HepG2 (cell line): Measurements from ENCODE around the gene LGALS1. TPM values are rescaled to one million over a fixed set of nuclear protein-coding genes. Genes with fewer than 3 reads are reported as not detected.

ENCODE experiments used
- GFI1 ChIP-seq: sonication (generic); formaldehyde crosslinking; IDR thresholded peaks from 2 replicates; pipeline ENCODE4 v1.5.0; 2020; ENCODE audit warnings: missing genetic modification reagents, mild to moderate bottlenecking, borderline replicate concordance
- HOXA7 ChIP-seq: sonication (generic); formaldehyde crosslinking; IDR thresholded peaks from 2 replicates; pipeline ENCODE4 v1.8.1; 2022; ENCODE audit warnings: mild to moderate bottlenecking, missing genetic modification reagents, moderate library complexity
- JDP2 ChIP-seq: sonication (generic); formaldehyde crosslinking; IDR thresholded peaks from 2 replicates; pipeline ENCODE4 v1.8.1; 2022; ENCODE audit warnings: missing genetic modification reagents, borderline replicate concordance
- JUND ChIP-seq: sonication (generic); formaldehyde crosslinking; IDR thresholded peaks from 2 replicates; pipeline ENCODE4 v1.8.0; 2022; ENCODE audit warnings: mild to moderate bottlenecking, missing genetic modification reagents
- KDM5B ChIP-seq: sonication (generic); formaldehyde crosslinking; IDR thresholded peaks from 2 replicates; pipeline ENCODE4 v1.4.0; 2020; ENCODE audit warnings: missing genetic modification reagents, mild to moderate bottlenecking, borderline replicate concordance
- KDM6A ChIP-seq: IDR thresholded peaks from 2 replicates; pipeline ENCODE4 v1.6.1; 2016; ENCODE audit warnings: low read depth
- MED8 ChIP-seq: sonication (generic); formaldehyde crosslinking; IDR thresholded peaks from 2 replicates; pipeline ENCODE4 v1.8.1; 2023; ENCODE audit warnings: mild to moderate bottlenecking, missing genetic modification reagents; ENCODE audit not compliant: insufficient replicate concordance
- NFE2L1 ChIP-seq: sonication (generic); formaldehyde crosslinking; IDR thresholded peaks from 2 replicates; pipeline ENCODE4 v1.4.0; 2020; ENCODE audit warnings: missing genetic modification reagents, mild to moderate bottlenecking, borderline replicate concordance
- TCF7 ChIP-seq: sonication (generic); IDR thresholded peaks from 2 replicates; pipeline ENCODE4 v1.6.1; 2016; ENCODE audit warnings: antibody characterized with exemption, low read depth
- THAP11 ChIP-seq: IDR thresholded peaks from 2 replicates; pipeline ENCODE4 v1.6.1; 2016; ENCODE audit warnings: missing biosample characterization, missing genetic modification reagents
- ZFX ChIP-seq: sonication (generic); formaldehyde crosslinking; IDR thresholded peaks from 2 replicates; pipeline ENCODE4 v1.4.0; 2020; ENCODE audit warnings: mild to moderate bottlenecking, low read depth, missing genetic modification reagents, moderate library complexity
- ZMAT3 ChIP-seq: sonication (generic); formaldehyde crosslinking; conservative IDR thresholded peaks from 2 replicates; pipeline ENCODE4 v1.7.0; 2021; ENCODE audit warnings: missing genetic modification reagents
- ZNF264 ChIP-seq: sonication (generic); formaldehyde crosslinking; IDR thresholded peaks from 2 replicates; pipeline ENCODE4 v1.4.0; 2020; ENCODE audit warnings: missing genetic modification reagents
- ZNF556 ChIP-seq: sonication (generic); formaldehyde crosslinking; IDR thresholded peaks from 2 replicates; pipeline ENCODE4 v1.4.0; 2020; ENCODE audit warnings: mild to moderate bottlenecking, missing genetic modification reagents, borderline replicate concordance
- ZNF569 ChIP-seq: sonication (generic); formaldehyde crosslinking; IDR thresholded peaks from 2 replicates; pipeline ENCODE4 v1.5.0; 2020; ENCODE audit warnings: mild to moderate bottlenecking, missing genetic modification reagents, moderate library complexity, borderline replicate concordance
- ZNF672 ChIP-seq: sonication (generic); formaldehyde crosslinking; IDR thresholded peaks from 2 replicates; pipeline ENCODE4 v1.8.1; 2022; ENCODE audit warnings: missing genetic modification reagents
- ZNF781 ChIP-seq: sonication (generic); formaldehyde crosslinking; IDR thresholded peaks from 2 replicates; pipeline ENCODE4 v1.5.1; 2020; ENCODE audit warnings: borderline replicate concordance, mild to moderate bottlenecking, missing genetic modification reagents; ENCODE audit errors: not compliant biosample characterization
- ZSCAN22 ChIP-seq: sonication (generic); formaldehyde crosslinking; IDR thresholded peaks from 2 replicates; pipeline ENCODE4 v1.4.0; 2020; ENCODE audit warnings: mild to moderate bottlenecking, missing genetic modification reagents
- polyA plus RNA-seq, 8 experiments: library from polyadenylated mRNA; depleted of rRNA in 3 of 8; stranded (reverse) in 7 of 8; unstranded in 1 of 8; fragments of >200 nt; fragmentation: Illumina TruSeq in 4 of 8; extraction: Trizol in 4 of 8; gene quantifications; 2 replicates each; pipeline versions ENCODE4 v1.2.1 to v1.2.3, GENCODE V29; 2011 to 2016; ENCODE audit warnings: low read depth in 4 of 8, missing spikeins in 1 of 8, mixed read lengths in 1 of 8; ENCODE audit not compliant: insufficient read depth in 1 of 8
- total RNA-seq, 5 experiments: library from RNA; depleted of rRNA; stranded (reverse); fragments of >200 nt; fragmentation: Illumina TruSeq; extraction: Trizol; gene quantifications; 2 replicates each; pipeline ENCODE4 v1.2.3, GENCODE V29; 2016; ENCODE audit warnings: low read depth in 1 of 5
- TF ChIP-seq, protein P1 (sequence below): sonication (generic); formaldehyde crosslinking; IDR thresholded peaks from 2 replicates; pipeline ENCODE4 v1.8.1; 2022; ENCODE audit warnings: low read depth, mild to moderate bottlenecking, missing genetic modification reagents
- TF ChIP-seq, protein P2 (sequence below): sonication (generic); formaldehyde crosslinking; conservative IDR thresholded peaks from 2 replicates; pipeline ENCODE4 v1.4.0; 2020; ENCODE audit warnings: missing genetic modification reagents
- TF ChIP-seq, protein P3 (sequence below): sonication (generic); formaldehyde crosslinking; IDR thresholded peaks from 2 replicates; pipeline ENCODE4 v1.5.0; 2020; ENCODE audit warnings: mild to moderate bottlenecking, missing genetic modification reagents
- TF ChIP-seq, protein P4 (sequence below): sonication (generic); formaldehyde crosslinking; IDR thresholded peaks from 2 replicates; pipeline ENCODE4 v1.4.0; 2020; ENCODE audit warnings: mild to moderate bottlenecking, low read depth, missing genetic modification reagents

The LGALS1 gene
- total and polyA plus RNA-seq, 2 of the 13 experiments (the other 11 are each of a cell fraction or from before 2014, with no cell fraction given): 103 to 858 TPM

DNA sequence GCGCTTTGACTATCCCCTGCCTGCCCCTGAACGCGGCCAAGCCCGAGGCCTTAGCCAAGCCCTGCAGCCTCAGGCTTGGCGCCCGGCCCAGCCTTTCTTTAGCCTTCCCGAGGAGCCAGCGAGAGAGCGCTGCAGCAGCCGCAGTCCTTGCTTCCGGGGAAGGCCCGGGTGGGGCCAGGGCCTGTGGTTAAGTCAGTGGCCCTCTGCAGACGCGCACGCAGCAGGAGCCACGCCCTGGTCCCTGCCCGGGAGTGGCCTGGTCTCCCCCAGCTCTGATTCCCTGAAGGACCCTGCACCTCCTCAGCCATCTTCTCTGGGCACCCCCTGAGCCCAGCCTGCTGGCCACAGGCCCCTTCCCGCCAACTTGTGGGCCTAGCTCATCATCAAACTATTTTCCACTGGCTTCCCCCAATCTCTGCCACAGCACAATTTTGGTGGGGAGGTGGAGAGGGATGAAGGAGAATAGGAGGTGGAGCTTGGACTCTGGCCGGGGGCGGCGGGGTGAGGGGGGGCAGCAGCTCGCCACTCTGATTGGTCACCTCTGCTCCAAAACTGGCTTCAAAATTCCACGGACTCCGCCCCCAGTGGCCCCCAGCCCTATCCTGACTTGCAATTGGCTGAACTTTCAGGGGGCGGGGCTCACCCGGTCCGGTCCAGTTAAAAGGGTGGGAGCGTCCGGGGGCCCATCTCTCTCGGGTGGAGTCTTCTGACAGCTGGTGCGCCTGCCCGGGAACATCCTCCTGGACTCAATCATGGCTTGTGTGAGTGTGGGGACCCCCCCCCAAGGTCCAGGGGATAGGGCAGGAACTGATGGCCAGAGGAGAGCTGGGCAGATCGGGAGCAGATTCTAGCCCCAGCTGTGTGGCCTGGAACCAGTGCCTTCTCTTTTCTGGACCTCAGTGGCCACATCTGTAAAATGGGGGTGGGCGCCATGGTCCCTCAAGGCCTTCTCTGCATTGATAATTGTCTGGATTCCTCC lies at the start of gene LGALS1 (continued):
- TF ChIP-seq KDM6A (no peak), ZNF781 (CRISPR knock-in tag) (no peak), ZNF569 (CRISPR knock-in tag) (no peak), ZSCAN22 (no peak), MED8 (CRISPR knock-in tag) (no peak), NFE2L1 (CRISPR knock-in tag) (no peak), JDP2 (CRISPR knock-in tag) (no peak), ZFX (CRISPR knock-in tag) (peak; percentile 91), JUND (CRISPR knock-in tag) (no peak), ZNF672 (CRISPR knock-in tag) (no peak), ZMAT3 (CRISPR knock-in tag) (no peak), TCF7 (no peak), KDM5B (CRISPR knock-in tag) (peak; percentile 45; the same call in 1 of the 2 replicates), HOXA7 (CRISPR knock-in tag) (no peak), ZNF556 (0 out of 2 replicates have a peak, but pooled peaks have one; percentile 6), ZNF264 (no peak), GFI1 (CRISPR knock-in tag) (peak; percentile 54; the same call in 1 of the 2 replicates), THAP11 (CRISPR knock-in tag) (peak; percentile 26; the same call in 1 of the 2 replicates)
- TF ChIP-seq, protein P1, sequence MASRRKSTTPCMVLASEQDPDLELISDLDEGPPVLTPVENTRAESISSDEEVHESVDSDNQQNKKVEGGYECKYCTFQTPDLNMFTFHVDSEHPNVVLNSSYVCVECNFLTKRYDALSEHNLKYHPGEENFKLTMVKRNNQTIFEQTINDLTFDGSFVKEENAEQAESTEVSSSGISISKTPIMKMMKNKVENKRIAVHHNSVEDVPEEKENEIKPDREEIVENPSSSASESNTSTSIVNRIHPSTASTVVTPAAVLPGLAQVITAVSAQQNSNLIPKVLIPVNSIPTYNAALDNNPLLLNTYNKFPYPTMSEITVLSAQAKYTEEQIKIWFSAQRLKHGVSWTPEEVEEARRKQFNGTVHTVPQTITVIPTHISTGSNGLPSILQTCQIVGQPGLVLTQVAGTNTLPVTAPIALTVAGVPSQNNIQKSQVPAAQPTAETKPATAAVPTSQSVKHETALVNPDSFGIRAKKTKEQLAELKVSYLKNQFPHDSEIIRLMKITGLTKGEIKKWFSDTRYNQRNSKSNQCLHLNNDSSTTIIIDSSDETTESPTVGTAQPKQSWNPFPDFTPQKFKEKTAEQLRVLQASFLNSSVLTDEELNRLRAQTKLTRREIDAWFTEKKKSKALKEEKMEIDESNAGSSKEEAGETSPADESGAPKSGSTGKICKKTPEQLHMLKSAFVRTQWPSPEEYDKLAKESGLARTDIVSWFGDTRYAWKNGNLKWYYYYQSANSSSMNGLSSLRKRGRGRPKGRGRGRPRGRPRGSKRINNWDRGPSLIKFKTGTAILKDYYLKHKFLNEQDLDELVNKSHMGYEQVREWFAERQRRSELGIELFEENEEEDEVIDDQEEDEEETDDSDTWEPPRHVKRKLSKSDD (CRISPR knock-in tag): no peak
- TF ChIP-seq, protein P2, sequence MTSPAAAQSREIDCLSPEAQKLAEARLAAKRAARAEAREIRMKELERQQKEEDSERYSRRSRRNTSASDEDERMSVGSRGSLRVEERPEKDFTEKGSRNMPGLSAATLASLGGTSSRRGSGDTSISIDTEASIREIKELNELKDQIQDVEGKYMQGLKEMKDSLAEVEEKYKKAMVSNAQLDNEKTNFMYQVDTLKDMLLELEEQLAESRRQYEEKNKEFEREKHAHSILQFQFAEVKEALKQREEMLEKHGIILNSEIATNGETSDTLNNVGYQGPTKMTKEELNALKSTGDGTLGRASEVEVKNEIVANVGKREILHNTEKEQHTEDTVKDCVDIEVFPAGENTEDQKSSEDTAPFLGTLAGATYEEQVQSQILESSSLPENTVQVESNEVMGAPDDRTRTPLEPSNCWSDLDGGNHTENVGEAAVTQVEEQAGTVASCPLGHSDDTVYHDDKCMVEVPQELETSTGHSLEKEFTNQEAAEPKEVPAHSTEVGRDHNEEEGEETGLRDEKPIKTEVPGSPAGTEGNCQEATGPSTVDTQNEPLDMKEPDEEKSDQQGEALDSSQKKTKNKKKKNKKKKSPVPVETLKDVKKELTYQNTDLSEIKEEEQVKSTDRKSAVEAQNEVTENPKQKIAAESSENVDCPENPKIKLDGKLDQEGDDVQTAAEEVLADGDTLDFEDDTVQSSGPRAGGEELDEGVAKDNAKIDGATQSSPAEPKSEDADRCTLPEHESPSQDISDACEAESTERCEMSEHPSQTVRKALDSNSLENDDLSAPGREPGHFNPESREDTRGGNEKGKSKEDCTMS (CRISPR knock-in tag): no peak
- TF ChIP-seq, protein P3, sequence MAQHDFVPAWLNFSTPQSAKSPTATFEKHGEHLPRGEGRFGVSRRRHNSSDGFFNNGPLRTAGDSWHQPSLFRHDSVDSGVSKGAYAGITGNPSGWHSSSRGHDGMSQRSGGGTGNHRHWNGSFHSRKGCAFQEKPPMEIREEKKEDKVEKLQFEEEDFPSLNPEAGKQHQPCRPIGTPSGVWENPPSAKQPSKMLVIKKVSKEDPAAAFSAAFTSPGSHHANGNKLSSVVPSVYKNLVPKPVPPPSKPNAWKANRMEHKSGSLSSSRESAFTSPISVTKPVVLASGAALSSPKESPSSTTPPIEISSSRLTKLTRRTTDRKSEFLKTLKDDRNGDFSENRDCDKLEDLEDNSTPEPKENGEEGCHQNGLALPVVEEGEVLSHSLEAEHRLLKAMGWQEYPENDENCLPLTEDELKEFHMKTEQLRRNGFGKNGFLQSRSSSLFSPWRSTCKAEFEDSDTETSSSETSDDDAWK (CRISPR knock-in tag): no peak
- TF ChIP-seq, protein P4, sequence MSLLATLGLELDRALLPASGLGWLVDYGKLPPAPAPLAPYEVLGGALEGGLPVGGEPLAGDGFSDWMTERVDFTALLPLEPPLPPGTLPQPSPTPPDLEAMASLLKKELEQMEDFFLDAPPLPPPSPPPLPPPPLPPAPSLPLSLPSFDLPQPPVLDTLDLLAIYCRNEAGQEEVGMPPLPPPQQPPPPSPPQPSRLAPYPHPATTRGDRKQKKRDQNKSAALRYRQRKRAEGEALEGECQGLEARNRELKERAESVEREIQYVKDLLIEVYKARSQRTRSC (CRISPR knock-in tag): no peak
